ENCODE measurements around the gene REXO1.

DNA sequence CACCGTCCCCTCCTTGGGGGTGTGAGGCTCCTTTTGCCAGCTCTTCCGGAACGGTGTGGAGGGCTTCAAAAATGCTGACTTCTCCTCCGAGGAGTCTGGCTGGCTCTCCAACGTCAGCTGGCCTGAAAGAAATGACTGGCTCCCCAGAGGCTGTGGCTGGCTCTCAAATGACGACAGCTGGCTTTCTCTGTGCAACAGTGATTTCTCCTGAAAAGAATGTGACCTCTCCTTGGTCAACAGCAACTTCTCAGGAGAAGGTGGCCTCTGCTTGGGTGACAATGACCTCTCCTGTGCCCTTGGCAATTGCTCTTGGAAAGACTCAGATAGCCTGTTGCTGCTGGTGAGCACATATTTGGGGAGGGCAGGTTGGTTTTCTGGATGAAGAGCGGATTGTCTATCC, 65.8 kb downstream of the REXO1 start:
- TF ChIP-seq, protein P1, sequence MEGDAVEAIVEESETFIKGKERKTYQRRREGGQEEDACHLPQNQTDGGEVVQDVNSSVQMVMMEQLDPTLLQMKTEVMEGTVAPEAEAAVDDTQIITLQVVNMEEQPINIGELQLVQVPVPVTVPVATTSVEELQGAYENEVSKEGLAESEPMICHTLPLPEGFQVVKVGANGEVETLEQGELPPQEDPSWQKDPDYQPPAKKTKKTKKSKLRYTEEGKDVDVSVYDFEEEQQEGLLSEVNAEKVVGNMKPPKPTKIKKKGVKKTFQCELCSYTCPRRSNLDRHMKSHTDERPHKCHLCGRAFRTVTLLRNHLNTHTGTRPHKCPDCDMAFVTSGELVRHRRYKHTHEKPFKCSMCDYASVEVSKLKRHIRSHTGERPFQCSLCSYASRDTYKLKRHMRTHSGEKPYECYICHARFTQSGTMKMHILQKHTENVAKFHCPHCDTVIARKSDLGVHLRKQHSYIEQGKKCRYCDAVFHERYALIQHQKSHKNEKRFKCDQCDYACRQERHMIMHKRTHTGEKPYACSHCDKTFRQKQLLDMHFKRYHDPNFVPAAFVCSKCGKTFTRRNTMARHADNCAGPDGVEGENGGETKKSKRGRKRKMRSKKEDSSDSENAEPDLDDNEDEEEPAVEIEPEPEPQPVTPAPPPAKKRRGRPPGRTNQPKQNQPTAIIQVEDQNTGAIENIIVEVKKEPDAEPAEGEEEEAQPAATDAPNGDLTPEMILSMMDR (conservative IDR thresholded peaks at IDR 0.05; ENCODE audit: low read length) = no peak
- no peak for TF ChIP-seq EZH2phosphoT487 (IDR thresholded peaks at IDR 0.05; ENCODE audit: borderline replicate concordance)
